RWPE2 (cell line): ENCODE data around the gene LNPEP.

Source experiments
- ATAC-seq: fragments of 200-7000 bp; cut with Tn5 transposase; 3 replicates; pipeline ENCODE4 v1.9.1; 2021; ENCODE audit warnings: low read depth
- DNase-seq: peaks from one replicate; pipeline ENCODE4 v3.0.0-alpha.2; 2020; ENCODE audit warnings: low spot score
- H3K27ac ChIP-seq: fragments of 450-650 bp; 2 replicates; pipeline ENCODE4 v1.5.1; 2017; ENCODE audit warnings: mild to moderate bottlenecking; ENCODE audit not compliant: poor library complexity, severe bottlenecking
- H3K27me3 ChIP-seq: fragments of 250-450 bp; sonication (Bioruptor Pico); 2 replicates; pipeline ENCODE4 v1.5.1; 2021; ENCODE audit warnings: mild to moderate bottlenecking, moderate library complexity; ENCODE audit not compliant: insufficient read depth, poor library complexity, severe bottlenecking
- H3K36me3 ChIP-seq: fragments of 250-450 bp; sonication (Bioruptor Pico); 2 replicates; pipeline ENCODE4 v1.5.1; 2020; ENCODE audit warnings: low read depth, mild to moderate bottlenecking, moderate library complexity
- H3K4me1 ChIP-seq: fragments of 250-450 bp; sonication (Bioruptor Pico); 2 replicates; pipeline ENCODE4 v1.5.1; 2021; ENCODE audit warnings: mild to moderate bottlenecking, moderate library complexity; ENCODE audit not compliant: insufficient read depth, poor library complexity, severe bottlenecking
- H3K4me3 ChIP-seq: fragments of 250-450 bp; sonication (Bioruptor Pico); 2 replicates; pipeline ENCODE4 v1.5.1; 2021; ENCODE audit warnings: mild to moderate bottlenecking, moderate library complexity; ENCODE audit not compliant: severe bottlenecking
- H3K9me3 ChIP-seq: fragments of 250-450 bp; sonication (Bioruptor Pico); 2 replicates; pipeline ENCODE4 v1.5.1; 2021; ENCODE audit warnings: mild to moderate bottlenecking, moderate library complexity; ENCODE audit not compliant: severe bottlenecking
- CTCF ChIP-seq: fragments of 450-650 bp; IDR thresholded peaks from one replicate; pipeline ENCODE4 v1.5.1; 2017; ENCODE audit warnings: mild to moderate bottlenecking, moderate library complexity; ENCODE audit not compliant: poor library complexity, severe bottlenecking

Gene LNPEP

GRCh38 chr5:96940586-96940985, 4.7 kb downstream of the LNPEP start:
- Histone ChIP-seq H3K4me3 (no peak overlapping the region), H3K36me3 (peaks cover 4% of the 10 kb centered on the region; the same call in 1 of the 2 replicates), H3K27me3 (no peaks in the 10 kb centered on the region), H3K9me3 (no peaks in the 10 kb centered on the region), H3K27ac (no peak overlapping the region), H3K4me1 (peaks cover 8% of the 10 kb centered on the region)
- ATAC-seq, result no peak
- no peak for DNase-seq
- no peak for TF ChIP-seq CTCF

- no peak for ATAC-seq
- DNase-seq, result no peak
- Histone ChIP-seq H3K27me3 (no peaks in the 10 kb centered on the region), H3K4me3 (no peak overlapping the region), H3K9me3 (no peaks in the 10 kb centered on the region), H3K27ac (no peak overlapping the region), H3K36me3 (peaks cover 4% of the 10 kb centered on the region; the same call in 1 of the 2 replicates), H3K4me1 (peaks cover 11% of the 10 kb centered on the region)
- TF ChIP-seq CTCF, result no peak
These were observed 5.3 kb downstream of the LNPEP start for GRCh38 chr5:96941140-96941539.

- no peak for DNase-seq
- ATAC-seq, result no peak
- Histone ChIP-seq H3K27ac (no peak overlapping the region), H3K36me3 (peaks cover 4% of the 10 kb centered on the region; the same call in 1 of the 2 replicates), H3K4me3 (no peak overlapping the region), H3K9me3 (no peaks in the 10 kb centered on the region), H3K4me1 (peaks cover 13% of the 10 kb centered on the region), H3K27me3 (no peaks in the 10 kb centered on the region)
- no peak for TF ChIP-seq CTCF
These were observed 6.2 kb downstream of the LNPEP start for GRCh38 chr5:96942078-96942477.

GRCh38 chr5:96942911-96943310, 7.0 kb downstream of the LNPEP start:
- Histone ChIP-seq H3K27ac (no peak overlapping the region), H3K36me3 (peaks cover 4% of the 10 kb centered on the region; the same call in 1 of the 2 replicates), H3K27me3 (no peaks in the 10 kb centered on the region), H3K4me3 (no peak overlapping the region), H3K4me1 (peaks cover 5% of the 10 kb centered on the region), H3K9me3 (no peaks in the 10 kb centered on the region)
- ATAC-seq, result no peak
- DNase-seq, result no peak
- no peak for TF ChIP-seq CTCF

GRCh38 chr5:96943799-96944198, 7.9 kb downstream of the LNPEP start:
- DNase-seq, result no peak
- TF ChIP-seq CTCF, result no peak
- H3K9me3 ChIP-seq, result no peaks in the 10 kb centered on the region
- H3K27ac ChIP-seq, result no peak overlapping the region
- H3K27me3 ChIP-seq, result no peaks in the 10 kb centered on the region
- H3K36me3 ChIP-seq, result peaks cover 4% of the 10 kb centered on the region; the same call in 1 of the 2 replicates
- H3K4me3 ChIP-seq, result no peak overlapping the region
- H3K4me1 ChIP-seq, result peaks cover 4% of the 10 kb centered on the region
- ATAC-seq, result no peak; the same call in 2 of the 3 replicates
